ENCODE data around the gene ACSL6.

Gene ACSL6

GRCh38 chr5:132013006-132013689 is 1.7 kb upstream of the ACSL6 start:
- no peak for FAIRE-seq

- FAIRE-seq, result no peak
These were observed 1.0 kb upstream of the ACSL6 start for GRCh38 chr5:132012371-132013005.

GRCh38 chr5:132010989-132011621 is 353 bp downstream of the ACSL6 start:
- no peak for FAIRE-seq

- no peak for FAIRE-seq
These were observed 841 bp downstream of the ACSL6 start for GRCh38 chr5:132010645-132010988.

- FAIRE-seq, result no peak
These were observed 1.6 kb downstream of the ACSL6 start for GRCh38 chr5:132009706-132010405.

- FAIRE-seq, result no peak
These were observed 2.3 kb downstream of the ACSL6 start for GRCh38 chr5:132008961-132009680.

GRCh38 chr5:132008163-132008473 is 3.3 kb downstream of the ACSL6 start:
- FAIRE-seq, result no peak

- FAIRE-seq, result no peak
These were observed 3.9 kb downstream of the ACSL6 start for GRCh38 chr5:132007399-132008162.

- FAIRE-seq, result no peak
These were observed 4.9 kb downstream of the ACSL6 start for GRCh38 chr5:132006331-132007120.

- no peak for FAIRE-seq
These were observed 5.9 kb downstream of the ACSL6 start for GRCh38 chr5:132005591-132005990.

GRCh38 chr5:132003982-132004381 is 7.5 kb downstream of the ACSL6 start:
- no peak for FAIRE-seq

- no peak for FAIRE-seq
These were observed 8.2 kb downstream of the ACSL6 start for GRCh38 chr5:132003170-132003744.

GRCh38 chr5:132002757-132003156 is 8.7 kb downstream of the ACSL6 start:
- FAIRE-seq, result no peak

GRCh38 chr5:132001647-132002561 is 9.6 kb downstream of the ACSL6 start:
- no peak for FAIRE-seq

- no peak for FAIRE-seq
These were observed 10.6 kb downstream of the ACSL6 start for GRCh38 chr5:132000677-132001453.

- FAIRE-seq, result no peak
These were observed 11.3 kb downstream of the ACSL6 start for GRCh38 chr5:132000241-132000490.

- FAIRE-seq, result no peak
These were observed 11.8 kb downstream of the ACSL6 start for GRCh38 chr5:131999441-132000240.

GRCh38 chr5:131999041-131999440 is 12.4 kb downstream of the ACSL6 start:
- FAIRE-seq, result no peak
